Fibroblast of skin of back (primary cell): Measurements from ENCODE around the gene ACRBP.

ENCODE experiments used
- DNase-seq: peaks from one replicate; pipeline ENCODE4 v3.0.0-alpha.2; 2013

The ACRBP gene

GRCh38 chr12:6646276-6647082 lies 753 bp downstream of the ACRBP start:
- no peak for DNase-seq

- DNase-seq: no peak
These were observed 2.3 kb downstream of the ACRBP start for GRCh38 chr12:6644903-6645302.

GRCh38 chr12:6644257-6644596 lies 3.0 kb downstream of the ACRBP start:
- DNase-seq: no peak

GRCh38 chr12:6643569-6644256 lies 3.5 kb downstream of the ACRBP start:
- no peak for DNase-seq

DNA sequence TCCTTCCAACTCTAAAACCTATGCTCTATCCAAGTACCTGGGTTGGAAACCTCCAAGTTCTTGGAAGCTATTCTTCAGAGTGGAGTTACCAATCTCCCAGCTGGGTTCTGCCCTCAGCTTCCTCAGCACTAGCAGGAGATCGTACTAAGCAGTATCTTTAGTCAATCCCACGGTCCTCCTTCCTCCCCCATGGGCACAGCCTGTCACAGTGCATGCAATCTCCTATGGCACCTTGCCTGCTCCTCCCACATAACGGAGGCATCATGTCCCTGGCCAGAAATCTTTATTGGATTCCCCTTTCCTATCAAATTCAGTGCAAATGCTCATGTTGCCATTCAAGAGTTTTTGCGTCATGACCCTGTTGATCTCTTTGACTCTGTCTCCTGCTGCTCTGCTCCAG lies 6.1 kb downstream of the ACRBP start:
- DNase-seq: no peak

- no peak for DNase-seq
These were observed 6.7 kb downstream of the ACRBP start for GRCh38 chr12:6640497-6640896.

DNA sequence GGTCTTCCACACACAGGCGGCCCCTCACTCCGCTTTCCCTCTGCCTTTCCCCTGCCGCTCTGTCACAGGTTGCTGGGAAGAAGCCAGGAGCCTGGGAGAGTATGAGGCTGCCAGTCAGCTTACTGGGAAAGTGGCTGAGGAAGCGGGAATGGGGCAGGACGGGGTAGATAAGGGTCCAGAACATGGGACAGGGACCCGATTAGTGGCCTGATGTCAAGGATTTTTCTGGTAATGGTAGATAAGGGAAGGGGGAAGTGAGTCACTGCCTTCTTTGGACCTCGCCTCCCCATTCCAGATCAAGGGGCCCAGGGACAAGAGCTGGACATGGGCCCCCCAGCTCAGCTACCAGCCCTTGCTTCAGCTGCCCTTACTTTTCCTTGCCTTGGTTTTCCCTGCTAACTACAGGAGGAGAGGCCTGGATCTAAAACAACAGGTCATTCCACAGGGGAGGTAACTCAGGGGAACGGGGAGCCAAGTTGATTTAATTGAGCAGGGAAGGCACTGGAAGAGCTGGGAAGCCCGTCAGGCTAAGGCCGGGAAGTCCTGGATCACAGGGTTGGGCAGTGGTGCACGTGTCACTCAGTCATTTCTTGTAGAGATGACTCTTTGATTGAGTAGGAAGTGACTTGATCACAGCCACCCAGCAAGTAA lies 8.0 kb downstream of the ACRBP start:
- DNase-seq: no peak

- DNase-seq: no peak
These were observed 8.9 kb downstream of the ACRBP start for GRCh38 chr12:6638305-6638704.

DNA sequence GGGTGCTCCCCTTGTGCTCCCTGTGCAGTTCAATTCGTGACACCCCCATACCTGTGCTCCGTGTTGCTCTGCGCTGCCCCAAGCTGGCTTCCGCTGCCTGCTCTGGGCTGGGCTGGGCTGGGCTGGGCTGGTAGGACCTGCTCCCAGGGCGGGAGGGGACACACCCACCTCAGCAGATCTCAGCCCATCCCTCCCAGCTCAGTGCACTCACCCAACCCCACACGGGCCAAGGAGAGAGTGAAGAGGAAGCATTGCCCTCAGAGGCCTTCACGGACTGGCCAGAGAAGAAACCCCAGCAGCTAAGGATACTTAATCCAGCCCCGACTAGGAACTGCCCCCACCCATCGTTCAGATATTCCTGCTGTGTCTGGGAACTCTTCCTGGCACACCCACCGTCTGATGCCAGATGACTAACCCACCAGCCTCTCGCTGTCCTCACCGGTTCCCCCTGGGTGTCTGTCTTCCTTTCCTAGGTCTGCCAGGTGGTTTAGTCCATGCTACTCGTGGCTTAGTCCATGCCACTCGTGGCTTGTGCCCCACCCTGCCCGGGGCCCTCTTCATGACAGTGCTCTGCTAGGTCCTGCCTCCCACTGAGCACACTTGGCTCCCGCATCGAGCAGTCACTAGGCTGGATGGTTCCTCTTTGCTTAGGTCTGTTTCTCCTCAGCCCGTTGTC lies 11.2 kb downstream of the ACRBP start, which contains the start of gene LPAR5:
Gene LPAR5 (minus strand): TSS at position 104 of the 676 bp plus-strand sequence. CDS start 14,711 bp downstream, outside the sequence.
- peak; percentile 69 for DNase-seq

- peak; percentile 50 for DNase-seq
These were observed 11.8 kb downstream of the ACRBP start for GRCh38 chr12:6635375-6635855.

GRCh38 chr12:6632026-6632983 lies 14.9 kb downstream of the ACRBP start:
- peak; percentile 40 for DNase-seq

DNA sequence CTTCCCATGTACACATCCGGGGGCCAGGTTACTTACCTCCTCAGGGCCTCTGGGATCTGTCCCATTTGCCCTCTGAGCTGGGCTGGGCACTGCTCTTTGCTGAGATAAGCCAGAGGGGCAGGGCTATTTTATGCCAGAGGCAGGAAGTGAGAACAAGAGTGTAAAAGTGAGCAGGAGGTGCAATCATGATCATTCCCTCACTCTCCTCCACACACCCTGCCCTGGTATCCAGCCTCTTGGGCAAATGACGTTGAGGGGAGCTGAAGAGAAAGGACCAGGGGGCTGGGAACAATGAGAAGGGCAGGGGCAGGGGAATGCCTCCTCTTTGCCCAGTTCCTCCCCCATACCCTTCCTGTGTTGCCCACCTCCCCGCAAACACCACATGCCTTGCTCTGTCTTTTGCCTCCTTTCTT lies 15.7 kb downstream of the ACRBP start:
- DNase-seq: no peak

DNA sequence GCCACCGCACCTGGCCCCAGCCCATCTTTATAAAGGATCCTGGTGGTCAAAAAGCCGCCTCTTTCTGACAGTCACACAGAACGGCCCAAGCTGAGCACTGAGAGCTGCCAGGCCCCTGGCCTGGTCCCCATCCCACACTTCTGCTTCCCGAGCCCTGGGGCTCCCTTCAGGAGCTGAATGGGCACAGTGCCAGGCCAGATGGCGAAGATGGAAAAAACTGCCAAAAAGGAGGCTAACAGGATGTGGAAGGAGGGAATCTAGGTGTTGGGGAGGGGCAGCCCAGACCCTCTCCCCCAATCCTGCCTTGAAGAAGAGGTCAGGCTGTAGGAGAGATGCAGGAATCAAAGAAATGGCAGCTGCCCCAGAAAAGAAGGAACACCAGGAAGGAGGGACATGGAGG lies 16.5 kb downstream of the ACRBP start:
- no peak for DNase-seq

- no peak for DNase-seq
These were observed 19.6 kb downstream of the ACRBP start for GRCh38 chr12:6627616-6628015.

GRCh38 chr12:6626654-6627283 lies 20.5 kb downstream of the ACRBP start:
- DNase-seq: no peak

- no peak for DNase-seq
These were observed 26.4 kb downstream of the ACRBP start for GRCh38 chr12:6620885-6621274.

- DNase-seq: peak; percentile 69
These were observed 26.9 kb downstream of the ACRBP start for GRCh38 chr12:6620137-6620884.

GRCh38 chr12:6618483-6619225 lies 28.6 kb downstream of the ACRBP start:
- DNase-seq: no peak

DNA sequence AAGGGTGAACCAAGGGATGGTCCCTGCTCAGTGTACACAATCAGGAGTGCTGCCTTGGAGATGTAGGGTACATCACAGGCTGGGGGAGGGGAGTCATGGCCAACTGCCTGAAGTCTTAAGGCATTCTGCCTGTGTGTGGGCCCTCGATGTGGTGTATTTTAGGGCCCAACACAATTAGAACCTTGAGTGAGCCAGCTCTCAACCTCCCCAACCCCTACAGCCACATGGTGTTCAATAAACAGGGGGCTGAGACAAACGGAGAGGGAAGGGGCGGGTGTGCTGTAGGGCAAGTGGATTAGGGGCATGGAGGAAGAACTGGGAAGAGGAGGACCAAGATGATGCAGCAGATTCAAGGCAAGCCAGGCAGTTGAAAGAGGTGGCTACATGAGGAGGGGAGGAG lies 31.4 kb downstream of the ACRBP start:
- DNase-seq: no peak
